Measurements from ENCODE around the gene ZMAT5.

DNA sequence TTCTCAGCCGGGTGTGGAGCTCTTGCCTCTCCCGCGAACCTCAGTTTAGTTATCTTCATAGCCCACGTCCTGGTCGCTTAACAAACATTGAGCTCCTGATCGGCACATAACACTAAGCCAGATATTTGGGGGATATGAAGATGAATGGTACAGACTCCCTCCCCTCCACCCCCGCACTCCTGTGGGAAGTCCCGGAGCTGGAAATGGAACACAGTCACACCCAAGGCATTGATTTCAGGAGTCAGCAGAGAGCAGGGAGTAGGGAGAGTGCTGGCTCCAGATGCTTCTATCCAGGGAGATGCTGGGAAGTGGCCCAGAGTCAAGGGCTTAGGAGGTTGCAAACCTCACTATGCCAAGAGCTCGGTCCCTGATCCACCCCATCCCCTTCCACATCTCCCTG is 73.1 kb downstream of the ZMAT5 start:
- TF ChIP-seq NFYB (IDR thresholded peaks at IDR 0.05; ENCODE audit: extremely low read depth, insufficient read length), result no peak
- no peak for TF ChIP-seq ZSCAN29 (IDR thresholded peaks at IDR 0.05)
- no peak for TF ChIP-seq GATAD2B (IDR thresholded peaks at IDR 0.05; ENCODE audit: borderline replicate concordance)
- TF ChIP-seq, protein P1, sequence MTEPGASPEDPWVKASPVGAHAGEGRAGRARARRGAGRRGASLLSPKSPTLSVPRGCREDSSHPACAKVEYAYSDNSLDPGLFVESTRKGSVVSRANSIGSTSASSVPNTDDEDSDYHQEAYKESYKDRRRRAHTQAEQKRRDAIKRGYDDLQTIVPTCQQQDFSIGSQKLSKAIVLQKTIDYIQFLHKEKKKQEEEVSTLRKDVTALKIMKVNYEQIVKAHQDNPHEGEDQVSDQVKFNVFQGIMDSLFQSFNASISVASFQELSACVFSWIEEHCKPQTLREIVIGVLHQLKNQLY (CRISPR knock-in tag; conservative IDR thresholded peaks at IDR 0.05), result no peak
- TF ChIP-seq ZNF644 (tag; IDR thresholded peaks at IDR 0.05; ENCODE audit: low read depth), result no peak
- TF ChIP-seq, protein P2, sequence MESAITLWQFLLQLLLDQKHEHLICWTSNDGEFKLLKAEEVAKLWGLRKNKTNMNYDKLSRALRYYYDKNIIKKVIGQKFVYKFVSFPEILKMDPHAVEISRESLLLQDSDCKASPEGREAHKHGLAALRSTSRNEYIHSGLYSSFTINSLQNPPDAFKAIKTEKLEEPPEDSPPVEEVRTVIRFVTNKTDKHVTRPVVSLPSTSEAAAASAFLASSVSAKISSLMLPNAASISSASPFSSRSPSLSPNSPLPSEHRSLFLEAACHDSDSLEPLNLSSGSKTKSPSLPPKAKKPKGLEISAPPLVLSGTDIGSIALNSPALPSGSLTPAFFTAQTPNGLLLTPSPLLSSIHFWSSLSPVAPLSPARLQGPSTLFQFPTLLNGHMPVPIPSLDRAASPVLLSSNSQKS (CRISPR knock-in tag; IDR thresholded peaks at IDR 0.05), result no peak
- TF ChIP-seq POLR2A (conservative IDR thresholded peaks at IDR 0.05), result no peak
- no peak for TF ChIP-seq HDAC2 (IDR thresholded peaks at IDR 0.05)
- TF ChIP-seq, protein P3, sequence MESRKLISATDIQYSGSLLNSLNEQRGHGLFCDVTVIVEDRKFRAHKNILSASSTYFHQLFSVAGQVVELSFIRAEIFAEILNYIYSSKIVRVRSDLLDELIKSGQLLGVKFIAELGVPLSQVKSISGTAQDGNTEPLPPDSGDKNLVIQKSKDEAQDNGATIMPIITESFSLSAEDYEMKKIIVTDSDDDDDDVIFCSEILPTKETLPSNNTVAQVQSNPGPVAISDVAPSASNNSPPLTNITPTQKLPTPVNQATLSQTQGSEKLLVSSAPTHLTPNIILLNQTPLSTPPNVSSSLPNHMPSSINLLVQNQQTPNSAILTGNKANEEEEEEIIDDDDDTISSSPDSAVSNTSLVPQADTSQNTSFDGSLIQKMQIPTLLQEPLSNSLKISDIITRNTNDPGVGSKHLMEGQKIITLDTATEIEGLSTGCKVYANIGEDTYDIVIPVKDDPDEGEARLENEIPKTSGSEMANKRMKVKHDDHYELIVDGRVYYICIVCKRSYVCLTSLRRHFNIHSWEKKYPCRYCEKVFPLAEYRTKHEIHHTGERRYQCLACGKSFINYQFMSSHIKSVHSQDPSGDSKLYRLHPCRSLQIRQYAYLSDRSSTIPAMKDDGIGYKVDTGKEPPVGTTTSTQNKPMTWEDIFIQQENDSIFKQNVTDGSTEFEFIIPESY (CRISPR knock-in tag; IDR thresholded peaks at IDR 0.05), result no peak
- TF ChIP-seq PBX2 (CRISPR knock-in tag; IDR thresholded peaks at IDR 0.05; ENCODE audit: low read depth), result no peak
- TF ChIP-seq PBX2 (tag; conservative IDR thresholded peaks at IDR 0.05; ENCODE audit: low read depth), result no peak
